GM13976 (cell line): ENCODE results near the gene SAMSN1.

Experiments
- DNase-seq: peaks from one replicate; pipeline ENCODE4 v3.0.0; 2012; ENCODE audit warnings: low spot score
- CTCF ChIP-seq: IDR thresholded peaks from 2 replicates; pipeline ENCODE4 v1.5.1; 2012; ENCODE audit warnings: borderline replicate concordance, mild to moderate bottlenecking; ENCODE audit not compliant: insufficient read depth; ENCODE audit errors: extremely low read depth, missing control alignments, control extremely low read depth
- in situ Hi-C: fragments of 300-500 bp; cut with MboI; formaldehyde crosslinking; loops from one replicate; pipeline ENCODE4 v1.12.0; 2022; ENCODE audit warnings: low sequenced_read_pairs, mixed read lengths, inconsistent platforms; ENCODE audit not compliant: unreplicated experiment

SAMSN1 gene

DNA sequence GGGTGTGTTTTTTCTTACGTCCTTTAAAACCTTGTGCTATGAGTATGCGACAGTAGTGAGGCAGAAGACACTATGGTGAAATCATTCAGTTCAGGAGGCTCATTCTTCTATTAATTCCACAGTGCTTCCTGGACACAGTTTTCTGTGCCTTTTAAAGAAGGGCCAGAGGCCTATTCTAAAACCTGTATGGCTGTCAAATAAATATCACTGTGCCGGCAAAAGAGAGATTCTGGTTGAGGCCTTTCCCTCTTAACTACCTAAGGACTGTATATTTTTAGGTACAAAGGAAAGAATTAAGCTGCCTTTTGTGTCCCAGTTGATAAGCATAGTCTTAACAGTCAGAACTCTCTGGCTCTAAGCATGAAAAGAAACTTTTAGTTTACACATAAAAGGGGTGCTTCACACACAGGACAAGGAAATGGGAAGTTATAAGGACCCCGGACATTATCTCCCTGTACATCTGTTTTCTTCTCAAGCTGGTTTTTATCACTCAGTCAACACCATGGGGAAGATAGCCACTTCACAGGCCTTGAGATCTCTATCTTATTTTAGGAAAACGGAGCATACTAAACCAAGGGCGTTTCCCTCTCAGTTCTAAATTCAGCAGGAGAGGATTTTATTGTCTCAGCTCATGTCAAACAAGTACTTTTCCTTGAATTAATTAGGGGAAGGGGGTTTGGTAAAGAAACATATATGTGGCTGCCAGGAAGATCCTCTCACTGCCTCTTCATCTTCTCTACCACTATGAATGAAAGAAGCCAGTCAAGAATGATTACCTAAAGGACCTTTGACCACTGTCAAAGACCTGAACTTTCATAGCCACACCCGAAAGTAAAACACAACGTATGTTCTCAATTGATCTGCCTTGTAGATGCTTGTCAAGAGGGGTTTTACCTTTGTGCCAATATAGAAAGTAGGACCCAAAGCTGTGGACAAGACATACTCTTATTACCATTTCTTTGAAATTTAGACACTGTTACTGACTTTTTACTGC, 91.8 kb downstream of the SAMSN1 start:
- DNase-seq, result peak; percentile 9
- TF ChIP-seq CTCF, result no peak
- in situ Hi-C loops, result no loop called here

- TF ChIP-seq CTCF, result no peak
- in situ Hi-C loops, result no loop called here
- DNase-seq, result peak; percentile 35
These were observed 92.6 kb downstream of the SAMSN1 start for GRCh38 chr21:14453339-14454015.

- in situ Hi-C loops, result no loop called here
- no peak for DNase-seq
- no peak for TF ChIP-seq CTCF
These were observed 93.3 kb downstream of the SAMSN1 start for GRCh38 chr21:14452727-14453241.

GRCh38 chr21:14452031-14452726, 93.9 kb downstream of the SAMSN1 start:
- in situ Hi-C loops, result no loop called here
- DNase-seq, result no peak
- TF ChIP-seq CTCF, result no peak

DNA sequence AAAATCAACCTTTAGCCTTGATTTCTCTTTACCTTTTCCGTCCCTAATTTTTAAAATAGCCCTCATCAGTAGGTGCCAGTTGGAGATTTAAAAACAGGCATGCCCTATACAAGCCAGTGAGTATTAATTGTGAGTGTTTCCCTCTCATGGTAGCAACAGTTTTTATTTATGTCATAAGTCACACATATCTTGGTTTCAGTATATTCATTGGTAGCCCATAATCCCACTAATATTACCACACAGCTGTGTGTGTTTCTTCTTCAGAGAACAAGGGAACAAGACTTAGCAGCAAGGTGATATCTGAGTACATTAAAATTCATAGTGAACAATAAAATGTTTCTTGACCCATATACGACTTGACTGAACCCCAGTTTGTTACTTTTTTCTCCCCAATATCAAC, 94.6 kb downstream of the SAMSN1 start:
- DNase-seq, result no peak
- in situ Hi-C loops, result no loop called here
- no peak for TF ChIP-seq CTCF

DNA sequence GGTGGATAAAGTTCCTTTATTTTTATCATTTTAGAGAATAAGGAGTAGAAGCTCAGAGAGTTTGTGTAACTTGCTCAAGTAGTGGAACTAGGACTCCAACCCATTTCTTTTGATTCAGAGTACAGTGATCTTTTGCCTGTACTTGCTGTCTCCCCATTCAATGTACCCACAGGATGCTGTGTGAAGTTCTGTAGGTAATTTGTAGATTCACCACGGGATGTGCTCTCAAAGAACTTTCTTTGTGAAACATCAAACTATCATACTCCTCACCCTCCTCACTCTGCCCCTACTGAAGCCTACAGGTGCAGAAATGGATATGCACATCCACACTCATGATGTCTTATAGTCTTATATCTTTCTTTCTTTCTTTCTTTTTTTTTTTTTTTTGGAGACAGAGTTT, 97.3 kb downstream of the SAMSN1 start:
- in situ Hi-C loops, result no loop called here
- no peak for DNase-seq
- TF ChIP-seq CTCF, result no peak
